Pulmonary artery endothelial cell (primary cell): ENCODE data around the gene KCNJ9. TPM values are rescaled to one million over a fixed set of nuclear protein-coding genes. Genes with fewer than 3 reads are reported as not detected.
A peak's percentile ranks its signal among the peaks of the same experiment; 100 is the strongest.

Source experiments
- DNase-seq: peaks from one replicate; pipeline ENCODE4 v3.0.0-alpha.2; 2011; ENCODE audit warnings: low read depth, low spot score
- total RNA-seq: library from RNA; depleted of rRNA; stranded (reverse); fragments of >200 nt; gene quantifications from 2 replicates; pipeline ENCODE4 v1.2.3, GENCODE V29; 2014

KCNJ9 gene
- total RNA-seq, 1 donor from 2014 or later: not detected

DNA sequence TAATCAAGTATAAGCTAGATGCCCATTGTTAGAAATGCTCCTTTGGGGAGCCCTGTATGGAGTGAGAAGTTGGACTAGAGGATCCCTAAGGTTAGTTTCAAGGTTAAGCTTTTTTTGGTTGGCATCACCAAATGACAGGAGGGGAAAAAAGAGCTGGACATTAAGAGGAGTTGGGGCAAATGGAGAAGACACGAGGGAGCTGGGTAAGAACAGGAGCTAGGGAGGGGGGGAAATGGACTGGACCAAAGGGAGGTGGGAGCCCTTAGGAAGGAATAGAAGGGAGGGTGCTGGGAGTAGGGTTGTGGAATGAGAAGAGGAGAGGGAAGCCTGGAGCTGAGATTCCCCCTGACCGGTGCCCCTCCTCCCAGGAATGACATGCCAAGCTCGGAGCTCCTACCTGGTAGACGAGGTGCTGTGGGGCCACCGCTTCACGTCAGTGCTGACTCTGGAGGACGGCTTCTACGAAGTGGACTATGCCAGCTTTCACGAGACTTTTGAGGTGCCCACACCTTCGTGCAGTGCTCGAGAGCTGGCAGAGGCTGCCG, 5.9 kb downstream of the KCNJ9 start:
- no peak for DNase-seq

DNA sequence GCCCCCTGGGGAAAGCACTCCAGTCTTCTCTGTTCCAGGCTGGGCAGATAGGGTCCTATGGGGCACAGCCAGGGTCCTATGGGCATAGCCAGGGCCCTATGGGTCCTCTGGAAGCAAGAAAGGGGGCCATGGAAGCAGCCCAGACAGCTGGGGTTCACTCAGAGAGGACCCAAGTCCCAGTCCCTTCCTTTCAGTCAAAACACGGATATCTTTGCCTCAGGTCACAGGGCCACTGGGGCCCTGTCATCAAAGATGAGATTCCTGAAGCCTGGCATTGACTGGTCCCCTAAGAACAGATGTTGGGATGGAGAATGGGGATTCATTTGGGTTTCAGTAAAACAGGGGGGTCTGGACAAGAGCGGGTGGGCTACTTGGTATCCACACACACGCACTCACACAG, 8.5 kb downstream of the KCNJ9 start:
- no peak for DNase-seq

DNA sequence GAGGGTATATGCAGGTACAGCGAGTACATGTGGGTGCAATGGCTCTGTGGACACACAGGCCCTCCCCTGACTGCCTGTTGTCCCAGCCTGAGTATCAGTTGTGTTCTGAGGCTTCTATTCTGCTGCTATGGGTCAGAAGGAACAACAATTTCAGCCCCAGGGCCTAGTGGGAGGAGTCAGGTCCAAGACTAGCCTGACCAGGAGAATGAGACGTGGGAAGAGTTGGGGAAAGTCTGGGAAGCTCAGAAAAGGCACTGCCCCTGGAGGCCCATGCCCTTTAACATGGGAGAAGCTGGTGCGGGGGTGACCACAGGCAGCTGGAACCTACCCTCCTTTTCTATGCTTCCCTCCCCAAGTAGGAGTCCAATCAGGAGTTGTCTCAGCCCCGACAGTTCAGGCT, 9.4 kb downstream of the KCNJ9 start:
- DNase-seq: no peak

DNA sequence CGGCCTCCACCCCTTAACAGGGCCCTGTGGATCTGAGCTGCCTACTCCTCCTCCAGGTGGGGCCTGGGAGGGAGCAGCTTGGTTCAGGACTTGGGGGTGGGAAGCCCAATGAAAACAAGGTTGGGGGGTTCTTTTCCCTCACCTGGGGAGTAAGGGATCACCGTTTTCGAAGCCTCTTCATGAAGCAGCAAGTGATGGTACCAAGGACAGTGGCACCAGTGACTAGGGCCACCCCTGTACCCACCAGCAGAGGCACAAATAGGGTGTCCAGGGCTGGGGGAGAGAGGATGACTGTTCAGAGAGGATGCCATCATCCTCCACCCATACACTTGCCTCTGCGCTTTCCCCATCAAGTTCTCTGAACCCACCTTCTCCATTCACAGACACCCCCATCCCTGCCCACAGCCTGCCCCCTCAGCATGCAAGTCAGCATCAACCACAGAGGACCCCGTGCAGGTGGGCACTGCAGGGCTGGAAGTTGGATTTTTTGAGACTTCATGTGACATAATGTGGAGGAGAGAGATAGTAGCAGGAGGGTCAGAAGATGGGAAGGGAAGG, 10.4 kb downstream of the KCNJ9 start:
- no peak for DNase-seq

DNA sequence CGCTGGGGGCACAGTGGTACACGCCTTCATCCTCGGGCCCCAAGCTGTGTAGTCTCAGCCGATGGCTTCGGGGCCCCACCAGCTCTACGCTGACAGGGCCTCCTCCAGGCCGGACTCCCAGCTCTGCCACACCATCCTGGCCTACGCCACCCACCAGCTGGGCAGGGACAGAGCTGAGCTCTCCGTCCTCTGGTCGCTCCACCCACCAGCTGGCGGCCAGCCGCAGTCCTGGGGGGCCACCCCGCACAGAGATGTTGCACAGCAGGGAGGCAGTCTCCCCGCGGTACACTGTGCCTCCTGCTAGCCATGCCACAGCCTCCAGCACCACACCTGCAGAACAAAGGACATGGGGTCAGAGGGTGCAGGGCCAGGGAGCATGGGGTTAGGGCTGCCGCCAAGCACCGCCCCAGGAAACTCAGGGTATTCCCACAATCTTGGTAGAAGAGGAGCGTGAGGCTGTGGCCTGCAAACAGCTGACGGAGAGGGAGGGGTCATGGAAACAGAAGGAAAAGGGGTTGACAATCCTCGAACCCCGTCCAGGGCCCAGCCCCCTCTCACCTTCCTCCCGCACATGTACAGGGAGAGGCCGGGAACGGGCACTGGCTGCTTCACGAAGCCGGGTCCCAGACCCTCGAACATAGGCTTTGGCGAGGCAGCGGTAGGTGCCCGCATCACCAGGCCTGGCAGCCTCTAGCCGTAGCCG, 11.2 kb downstream of the KCNJ9 start:
- DNase-seq: no peak

DNA sequence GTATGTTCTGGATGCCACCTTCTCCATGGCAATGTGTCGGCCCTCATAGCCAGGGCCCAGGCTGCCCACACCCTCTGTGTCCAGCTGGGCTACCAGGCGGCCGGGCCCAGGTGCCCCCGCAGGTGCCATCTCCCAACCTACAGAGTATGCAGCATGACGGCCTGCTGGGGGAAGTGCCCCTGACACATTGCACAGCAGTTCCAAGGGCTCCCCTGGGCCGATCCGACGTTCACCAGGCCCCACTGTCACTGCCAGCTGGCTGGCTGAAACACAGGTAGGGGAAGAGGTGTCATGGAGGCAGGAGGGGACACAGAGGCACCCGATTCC, 11.7 kb downstream of the KCNJ9 start:
- DNase-seq: no peak

DNA sequence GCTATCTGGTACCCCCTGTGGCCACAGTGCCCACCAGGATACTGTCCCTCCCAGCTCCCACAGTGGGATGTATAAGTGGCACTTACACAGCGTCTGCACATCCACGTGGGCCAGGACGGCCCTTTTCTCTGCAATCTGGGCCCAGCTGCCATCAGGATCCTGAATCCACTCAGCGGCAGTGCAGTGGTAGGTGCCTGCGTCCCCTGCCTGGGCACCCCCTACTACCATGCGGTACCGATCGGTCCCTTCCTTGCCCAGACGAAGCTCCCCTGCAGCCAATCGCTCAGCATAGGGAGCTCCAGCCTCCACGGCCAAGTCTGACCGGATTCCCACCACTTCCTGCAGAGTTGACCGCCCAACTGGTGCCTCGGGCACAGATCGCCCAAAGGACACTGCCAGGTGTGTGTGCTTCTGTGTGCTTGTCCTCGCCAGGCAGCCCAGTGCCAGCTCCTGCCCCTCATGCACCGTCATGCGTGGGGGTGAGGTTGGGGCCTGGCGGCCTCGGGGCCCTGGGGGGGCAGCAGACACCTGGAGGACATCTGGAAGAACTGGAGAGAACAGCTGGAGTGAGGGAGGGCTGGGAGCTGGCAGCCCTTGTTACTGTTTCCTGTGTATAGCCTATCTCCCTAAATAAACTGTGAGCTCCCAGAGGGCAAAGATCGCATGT, 12.4 kb downstream of the KCNJ9 start:
- no peak for DNase-seq

DNA sequence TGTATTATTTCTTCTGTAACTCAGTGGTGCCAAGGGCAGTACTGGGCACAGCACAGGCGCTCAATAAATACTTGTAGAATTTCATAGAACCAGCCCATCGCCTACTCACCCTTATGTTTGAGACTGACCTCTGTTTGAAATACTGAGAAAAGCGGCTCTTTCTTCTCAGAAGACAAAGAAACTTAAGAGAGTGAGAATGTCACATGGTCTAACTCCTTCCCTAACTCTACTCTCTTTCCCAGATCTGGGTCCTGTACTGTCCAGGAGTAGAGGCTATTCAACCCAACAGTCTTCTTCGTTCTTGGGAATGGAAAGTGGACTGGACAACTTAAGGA, 12.9 kb downstream of the KCNJ9 start:
- no peak for DNase-seq

DNA sequence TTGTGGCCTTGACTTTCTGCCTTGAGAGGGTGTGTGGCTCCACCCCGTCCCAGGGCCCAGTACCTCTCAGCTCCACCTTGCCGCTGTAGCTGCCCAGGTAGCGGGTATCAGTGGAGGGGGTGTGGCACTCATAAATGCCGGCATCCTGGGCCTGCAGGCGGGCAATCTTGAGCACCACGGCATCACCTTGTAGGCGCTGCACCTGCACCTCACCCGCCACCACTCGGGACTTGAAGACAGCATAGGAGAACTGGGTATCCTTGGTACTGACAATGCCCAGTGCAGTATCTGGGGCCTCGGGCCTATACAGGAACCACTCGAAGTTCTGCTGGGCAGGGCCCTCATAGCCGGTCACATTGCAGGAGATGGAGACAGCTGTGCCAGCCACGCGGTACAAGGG, 13.5 kb downstream of the KCNJ9 start:
- no peak for DNase-seq

DNA sequence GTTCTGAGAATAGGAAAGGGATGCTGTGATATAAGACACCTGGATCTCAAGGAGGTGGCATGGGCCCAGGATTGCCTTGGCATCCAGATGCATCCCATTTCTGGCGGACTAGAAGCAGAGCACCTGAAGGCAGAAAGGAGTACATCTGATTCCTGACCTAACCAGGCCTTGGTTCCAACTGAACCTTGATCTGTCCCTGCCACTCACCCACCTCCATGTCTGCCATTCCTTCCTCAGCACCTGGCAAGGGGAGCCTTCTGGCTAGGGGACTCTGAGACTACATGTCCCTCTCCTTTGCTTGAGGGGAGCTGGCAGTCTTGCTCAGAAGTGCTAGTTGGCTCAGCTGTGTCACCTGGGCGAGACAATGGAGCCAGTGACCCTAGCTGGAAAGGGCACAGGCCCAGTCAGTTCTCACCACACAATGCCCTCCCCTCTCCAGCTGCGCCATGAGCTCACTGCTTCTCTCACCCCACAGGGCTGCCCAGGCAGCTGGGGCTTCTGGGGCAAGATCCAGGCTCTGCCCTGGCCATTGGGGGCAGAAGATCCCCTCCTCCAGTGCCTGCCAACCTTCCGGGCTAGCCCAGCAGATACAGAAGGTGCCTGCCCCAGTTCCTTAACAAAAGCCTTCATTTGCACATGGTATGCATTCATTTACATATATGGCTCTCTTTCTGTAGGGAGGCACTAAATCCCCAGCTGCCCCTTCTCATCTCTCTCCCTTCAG, 14.2 kb downstream of the KCNJ9 start:
- no peak for DNase-seq

DNA sequence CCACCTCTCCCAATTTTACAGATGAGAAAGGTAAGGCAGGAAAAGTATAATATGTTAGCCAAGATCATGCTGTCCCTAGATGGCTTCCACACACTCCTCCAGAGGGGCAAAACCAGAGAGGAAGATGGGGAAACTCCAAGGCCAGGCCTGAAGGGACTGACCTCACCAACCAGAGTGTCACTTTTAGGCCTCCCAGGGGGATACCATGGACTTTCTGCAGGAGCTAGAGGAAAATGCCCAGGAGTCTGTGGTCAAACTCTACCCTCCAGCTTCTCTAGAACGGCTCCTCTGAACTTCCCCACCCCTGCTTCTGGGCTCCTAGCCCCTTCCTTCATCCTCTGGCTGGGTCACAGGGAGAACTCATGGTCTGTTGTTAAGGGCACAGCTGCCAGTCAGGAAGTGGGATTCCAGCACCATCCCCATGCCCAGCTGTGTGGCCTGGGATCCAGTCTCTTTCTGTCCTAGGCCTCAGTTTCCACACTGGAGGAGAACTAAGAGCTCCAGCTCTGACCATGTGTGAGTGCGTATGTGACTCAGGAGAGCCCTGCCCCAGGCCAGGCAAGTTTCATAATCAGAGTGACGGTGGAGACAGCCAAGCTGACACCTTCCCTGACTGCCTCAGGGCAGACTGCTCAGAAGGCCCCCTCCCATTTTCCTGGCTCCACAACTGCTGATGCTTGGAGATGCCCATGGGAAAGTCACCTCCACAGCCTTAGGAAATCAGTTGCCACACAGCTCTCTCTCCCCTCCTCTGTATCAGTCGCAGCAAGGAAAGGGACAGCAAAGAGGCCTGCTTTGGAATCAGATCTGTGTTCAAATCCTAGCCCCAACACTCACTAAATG, 15.2 kb downstream of the KCNJ9 start:
- no peak for DNase-seq

DNA sequence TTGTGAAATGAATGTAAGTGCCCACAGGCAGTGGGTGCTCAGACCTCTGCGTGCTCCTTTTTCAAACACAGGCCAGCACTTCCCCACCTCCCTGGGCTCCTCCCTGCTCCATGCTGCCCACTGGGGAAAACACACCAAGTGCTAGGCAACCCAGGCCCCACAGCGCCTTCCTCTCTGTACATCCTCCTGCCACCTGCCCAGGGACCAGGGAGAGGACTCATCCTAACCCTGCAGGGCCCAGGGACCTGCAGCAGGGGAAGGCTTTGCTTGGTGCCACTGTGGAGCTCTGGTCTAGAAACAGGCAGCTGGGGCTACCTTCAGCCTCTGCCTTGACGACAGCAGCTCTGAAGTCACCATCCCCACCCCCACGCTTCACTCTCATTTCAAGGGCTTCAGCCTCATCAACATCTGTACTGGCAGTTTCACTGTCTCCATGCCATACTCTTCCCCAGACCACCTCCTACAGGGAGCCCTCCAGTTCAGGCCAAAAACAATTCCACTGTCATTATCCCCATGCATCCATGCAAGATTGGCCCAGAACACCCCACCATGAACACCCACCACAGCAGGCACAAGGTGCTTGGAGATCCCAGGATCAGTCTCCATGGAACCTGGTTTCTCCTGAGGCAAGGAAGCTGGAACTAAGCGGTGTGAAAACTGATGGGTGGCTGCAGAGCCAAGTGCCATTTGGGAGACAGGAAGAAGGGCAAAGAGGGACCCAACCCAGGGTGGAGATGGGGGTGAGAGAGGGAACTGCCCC, 16.0 kb downstream of the KCNJ9 start:
- DNase-seq: no peak

DNA sequence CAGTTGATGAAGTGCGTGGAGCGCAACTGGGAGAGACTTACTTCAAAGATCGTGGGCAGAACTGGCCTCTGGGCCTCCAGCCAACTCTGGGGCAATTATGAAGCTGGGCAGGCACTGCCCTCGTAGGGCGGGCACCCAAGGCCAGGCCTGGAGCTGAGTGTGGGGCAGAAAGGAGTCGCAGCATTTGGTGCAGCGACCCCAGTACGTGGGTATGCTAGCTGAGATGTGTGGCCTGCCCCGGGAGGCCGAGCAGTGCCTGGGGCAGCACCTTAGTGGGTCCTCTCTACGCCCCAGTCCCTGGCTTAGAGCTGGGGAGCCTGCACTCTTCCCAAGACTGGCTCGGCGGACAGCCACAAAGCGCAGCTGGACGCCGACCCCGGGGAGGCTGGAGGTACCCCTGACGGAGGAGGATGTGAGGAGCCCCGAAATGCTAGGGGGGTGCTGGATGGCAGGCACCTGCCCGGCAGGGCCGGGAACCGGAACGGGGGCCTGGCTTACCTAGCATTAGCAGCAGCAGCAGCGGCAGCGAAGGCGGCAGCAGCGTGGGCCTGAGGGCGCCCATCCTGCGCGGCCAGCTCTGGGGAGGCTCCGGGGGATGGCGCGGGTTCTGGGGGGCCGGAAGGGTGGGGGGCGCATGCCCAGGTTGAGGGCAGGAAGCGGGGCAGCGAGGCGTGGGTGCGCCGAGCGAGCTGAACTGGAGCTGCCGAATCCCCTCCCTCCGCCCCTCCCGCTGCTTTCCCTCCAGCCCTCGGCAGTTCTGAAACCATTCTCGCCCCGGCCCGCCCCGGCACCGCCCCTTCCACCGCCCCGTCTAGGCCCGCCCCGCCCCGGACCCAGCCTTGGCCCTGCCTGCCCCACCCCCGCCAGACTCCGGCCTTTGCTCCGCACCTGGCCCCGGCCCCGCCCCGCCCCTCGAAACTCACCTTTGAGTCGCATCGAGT, 16.8 kb downstream of the KCNJ9 start, which contains the start of gene IGSF8:
Gene IGSF8, minus strand, starts transcription at position 709 of the 941 bp plus-strand sequence. Its CDS starts 147 bp downstream, at position 562.
- peak; percentile 19 for DNase-seq

DNA sequence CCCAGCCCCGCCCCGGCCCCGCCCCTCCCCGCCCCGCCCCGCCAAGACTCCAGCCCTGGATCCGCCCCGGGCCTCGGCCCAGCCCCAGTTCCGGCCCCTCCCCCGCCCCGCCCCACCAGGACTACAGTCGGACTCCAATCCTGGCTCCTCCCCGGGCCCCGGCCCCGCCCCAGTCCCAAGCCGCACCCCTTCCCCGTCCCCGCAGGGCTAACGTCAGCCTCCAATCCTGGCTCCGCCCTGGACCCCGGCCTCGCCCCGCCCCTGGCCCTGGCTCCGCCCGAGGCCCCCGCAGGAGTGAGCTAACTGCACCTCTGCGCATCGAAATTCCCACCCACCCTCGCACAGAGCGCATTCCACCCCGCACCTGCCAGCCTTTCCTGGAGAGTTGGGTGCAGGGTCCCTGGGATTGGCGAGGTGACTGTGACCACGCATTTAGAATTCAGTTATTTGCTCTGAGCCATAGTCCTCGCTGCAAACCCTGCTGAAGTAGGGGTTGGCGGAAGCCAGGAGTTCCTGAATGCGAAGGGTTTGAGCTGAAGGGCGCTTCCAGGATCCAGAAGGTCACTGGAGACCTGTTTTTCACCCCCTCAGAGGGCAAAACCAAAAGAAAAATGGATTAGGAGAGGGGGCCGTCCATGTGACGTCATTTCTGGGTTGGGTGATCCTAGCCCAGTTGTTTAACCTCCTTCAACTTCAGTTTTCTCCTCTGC, 17.7 kb downstream of the KCNJ9 start:
- peak; percentile 67 for DNase-seq

DNA sequence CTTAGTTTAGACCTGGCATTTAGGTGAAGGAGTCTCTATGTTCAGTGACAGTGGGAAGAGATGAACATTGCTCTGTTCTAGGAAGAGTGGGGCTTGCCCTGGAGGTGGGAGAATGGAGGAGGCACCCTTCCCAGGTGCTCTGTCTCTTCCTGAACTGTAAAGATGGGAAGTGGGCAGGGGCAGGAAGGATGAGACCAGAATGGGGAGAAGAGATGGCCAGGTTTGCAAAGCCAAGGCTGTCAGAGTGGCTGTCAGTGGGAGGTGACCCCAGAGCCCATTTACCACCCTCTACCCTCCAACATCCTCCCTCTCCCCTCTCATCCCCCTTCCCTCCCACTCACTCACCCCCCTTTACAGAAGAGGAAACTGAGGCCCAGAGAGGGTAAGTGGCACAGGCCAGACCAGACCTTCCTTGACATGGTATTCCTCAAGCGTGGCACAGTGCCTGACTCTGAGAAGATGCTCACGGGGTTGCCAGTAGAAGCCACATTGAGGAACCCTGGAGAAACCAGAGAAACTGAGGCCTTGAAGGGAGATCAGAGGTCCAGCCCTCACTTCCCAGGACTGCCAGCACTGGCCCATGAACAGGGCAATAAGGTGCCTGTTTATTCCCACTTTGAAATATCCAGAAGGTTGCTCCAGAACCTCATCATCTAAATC, 18.5 kb downstream of the KCNJ9 start:
- no peak for DNase-seq

DNA sequence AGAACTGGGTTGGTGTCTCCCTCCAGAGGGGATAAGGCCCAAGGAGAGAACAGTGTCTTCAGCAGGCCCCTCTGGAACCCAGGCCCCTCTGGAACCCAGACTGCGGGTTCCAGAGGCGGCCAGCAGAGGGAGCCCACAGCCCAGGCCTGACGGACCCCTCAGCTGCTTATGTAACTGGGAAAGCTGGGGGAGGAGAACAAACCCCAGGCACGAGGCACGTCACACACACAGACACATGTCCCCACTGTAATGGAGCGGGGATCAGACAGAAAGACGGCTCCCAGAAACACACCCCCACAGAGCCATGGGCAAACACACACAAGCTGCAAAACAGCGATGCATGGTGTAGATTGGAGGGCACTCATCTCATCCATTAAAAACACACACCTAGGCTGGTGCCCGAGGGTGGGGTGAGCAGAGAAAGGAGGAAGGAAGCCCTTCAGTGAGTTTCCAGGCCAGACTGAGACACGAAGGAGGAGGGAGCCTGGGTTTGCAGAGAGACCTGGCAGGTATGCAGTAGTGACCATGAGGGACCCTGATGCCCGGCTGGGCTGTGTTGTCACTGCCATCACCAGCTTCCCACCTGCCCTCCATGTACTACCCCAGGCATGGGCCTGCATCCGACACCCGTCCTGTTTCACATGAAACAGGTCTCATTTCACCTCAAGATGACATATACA, 19.8 kb downstream of the KCNJ9 start:
- DNase-seq: peak; percentile 26

DNA sequence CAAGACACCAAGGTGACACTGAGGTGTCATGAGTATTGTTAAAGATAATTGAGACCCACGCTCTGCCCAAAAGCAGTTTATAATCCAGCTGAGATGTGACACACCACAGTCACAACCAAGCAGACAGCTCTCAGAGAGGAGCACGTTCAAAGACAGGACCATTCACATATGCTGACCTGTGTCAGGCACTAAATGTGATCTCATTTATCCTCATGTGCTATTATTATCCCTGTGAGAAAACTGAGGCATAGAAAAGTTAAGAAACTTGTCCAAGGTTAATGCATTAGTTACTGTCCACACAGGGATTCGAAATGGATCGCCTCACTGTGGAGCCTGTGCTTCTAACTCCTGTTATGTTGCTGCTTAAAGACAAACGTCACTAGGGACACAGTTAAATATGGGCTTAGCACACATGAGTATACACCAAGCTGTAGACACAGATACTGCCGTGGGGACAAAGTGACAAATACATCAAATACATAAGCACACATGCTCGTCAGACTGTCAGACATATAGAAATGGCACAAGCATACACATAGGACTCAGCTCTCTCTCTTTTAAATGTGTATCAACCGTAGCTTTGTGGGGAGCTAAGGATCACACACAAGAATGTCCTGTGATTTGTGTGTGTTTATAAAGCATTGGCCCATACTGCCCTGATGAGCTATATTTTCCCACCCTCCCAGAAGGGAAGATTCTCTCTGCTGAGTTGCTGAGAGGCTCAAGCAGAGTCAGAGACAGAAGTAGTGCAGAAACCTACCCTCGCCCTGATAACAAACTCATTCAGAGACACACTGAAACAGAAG, 20.6 kb downstream of the KCNJ9 start:
- DNase-seq: no peak
